ENCODE results near the gene MGAT4D.

GRCh38 chr4:140529434-140529833 lies 31.3 kb upstream of the MGAT4D start:
- no peak for TF ChIP-seq POLR2A (IDR thresholded peaks at IDR 0.05)
- no peak for TF ChIP-seq CTCF (IDR thresholded peaks at IDR 0.05 in 4 of 5, conservative IDR thresholded peaks at IDR 0.05 in 1 of 5)

Data from gastrocnemius medialis (tissue), 4 donors.